EL (cell line): Measurements from ENCODE around the gene PPM1L.

ENCODE experiments used
- DNase-seq: peaks from one replicate; pipeline ENCODE4 v3.0.0-alpha.2; 2016

Gene PPM1L

GRCh38 chr3:160810362-160811236 is 54.6 kb downstream of the PPM1L start:
- DNase-seq = no peak

DNA sequence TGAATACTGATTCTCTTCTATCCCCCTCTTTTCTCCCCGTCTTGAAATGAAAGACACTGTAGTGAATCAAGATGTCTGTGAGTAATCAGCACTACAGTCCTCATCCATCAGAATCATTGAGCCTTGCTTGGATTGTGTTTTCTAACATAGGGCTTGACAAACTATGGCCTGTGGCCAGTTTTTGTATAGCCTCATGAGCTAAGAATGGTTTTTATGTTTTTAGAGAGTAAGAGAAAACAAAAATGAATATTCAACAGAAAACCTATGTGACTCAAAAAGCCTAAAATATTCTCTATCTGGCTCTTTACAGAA is 55.2 kb downstream of the PPM1L start:
- DNase-seq = no peak

GRCh38 chr3:160812304-160812703 is 56.3 kb downstream of the PPM1L start:
- DNase-seq = no peak

- DNase-seq = no peak
Measured at GRCh38 chr3:160815280-160815679, 59.2 kb downstream of the PPM1L start.

DNA sequence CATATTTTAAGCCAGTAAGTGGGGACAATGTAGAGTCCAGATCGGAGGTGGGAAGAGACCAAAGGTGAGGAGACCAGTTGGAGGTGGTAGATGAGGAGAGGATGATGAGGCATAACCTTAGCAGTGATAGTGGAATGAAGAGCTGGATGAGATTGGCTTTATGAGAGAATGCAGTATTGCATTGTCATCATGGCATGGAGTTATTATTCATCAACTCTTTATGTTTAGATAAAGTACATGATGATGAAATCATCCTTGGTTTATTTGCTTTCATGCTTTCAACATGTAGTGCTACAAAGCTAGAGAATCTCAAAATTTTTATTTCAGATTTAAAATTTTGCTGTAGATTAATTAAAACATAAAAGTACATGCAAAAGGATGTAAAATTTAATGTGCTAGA is 64.0 kb downstream of the PPM1L start:
- no peak for DNase-seq

DNA sequence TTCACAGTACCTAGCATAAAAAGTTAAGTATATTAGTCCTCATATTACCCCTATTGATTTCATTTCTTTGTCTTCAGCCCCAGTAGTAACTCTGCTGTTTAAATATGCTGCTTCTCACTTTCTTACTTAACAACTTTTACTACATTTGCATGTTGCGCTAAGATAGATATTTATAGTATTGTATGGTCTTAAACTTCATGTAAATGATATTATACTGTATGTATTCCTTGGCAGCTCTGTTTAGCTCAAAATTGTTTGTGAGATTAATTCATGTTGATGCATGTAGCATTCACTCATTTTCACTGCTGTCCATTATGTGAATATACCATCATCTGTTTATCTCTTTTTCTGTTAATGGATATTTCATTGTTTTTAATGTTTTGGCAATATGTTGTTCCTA is 64.4 kb downstream of the PPM1L start:
- no peak for DNase-seq

- DNase-seq = no peak
Measured at GRCh38 chr3:160822936-160823335, 66.9 kb downstream of the PPM1L start.

- DNase-seq = no peak
Measured at GRCh38 chr3:160825311-160825800, 69.3 kb downstream of the PPM1L start.

GRCh38 chr3:160826408-160826807 is 70.4 kb downstream of the PPM1L start:
- no peak for DNase-seq

GRCh38 chr3:160826991-160827390 is 71.0 kb downstream of the PPM1L start:
- DNase-seq = no peak

DNA sequence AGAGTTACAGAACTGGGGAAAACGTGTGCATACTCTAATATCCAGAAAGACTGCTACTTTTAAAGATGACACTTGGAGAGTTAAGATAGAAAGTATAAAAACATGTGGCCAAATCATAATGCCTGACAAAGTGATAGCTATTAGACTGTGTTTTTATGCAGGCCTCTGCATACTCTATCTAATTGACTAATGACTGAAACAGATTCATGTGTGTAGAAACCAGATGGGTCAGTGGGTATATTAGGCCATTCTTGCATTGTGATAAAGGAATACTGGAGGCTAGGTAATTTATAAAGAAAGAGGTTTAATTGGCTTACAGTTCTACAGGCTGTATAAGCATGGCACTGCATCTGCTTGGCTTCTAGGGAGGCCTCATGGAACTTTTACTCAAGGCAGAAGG is 71.5 kb downstream of the PPM1L start:
- DNase-seq = no peak

- DNase-seq = no peak
Measured at GRCh38 chr3:160828880-160829279, 72.8 kb downstream of the PPM1L start.

- DNase-seq = no peak
Measured at GRCh38 chr3:160829486-160830009, 73.5 kb downstream of the PPM1L start.

DNA sequence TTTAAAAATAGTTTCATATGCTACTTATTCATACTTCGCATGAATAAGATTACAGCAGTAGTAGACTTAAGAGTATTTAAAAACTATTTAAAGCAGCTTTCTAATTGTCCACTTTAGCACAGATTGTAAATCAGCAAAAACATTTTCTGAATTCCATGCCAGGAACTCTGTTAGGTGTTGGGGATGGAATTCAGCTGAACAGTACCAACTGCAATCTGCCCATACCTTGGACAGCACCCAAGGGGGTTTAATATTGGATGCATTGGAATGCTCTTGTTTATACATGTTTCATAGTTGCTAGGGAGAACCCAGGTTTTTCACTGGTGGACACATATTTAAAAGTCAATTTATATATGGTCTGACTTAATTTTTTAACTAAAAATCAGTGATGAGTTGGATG is 74.8 kb downstream of the PPM1L start:
- DNase-seq = no peak

DNA sequence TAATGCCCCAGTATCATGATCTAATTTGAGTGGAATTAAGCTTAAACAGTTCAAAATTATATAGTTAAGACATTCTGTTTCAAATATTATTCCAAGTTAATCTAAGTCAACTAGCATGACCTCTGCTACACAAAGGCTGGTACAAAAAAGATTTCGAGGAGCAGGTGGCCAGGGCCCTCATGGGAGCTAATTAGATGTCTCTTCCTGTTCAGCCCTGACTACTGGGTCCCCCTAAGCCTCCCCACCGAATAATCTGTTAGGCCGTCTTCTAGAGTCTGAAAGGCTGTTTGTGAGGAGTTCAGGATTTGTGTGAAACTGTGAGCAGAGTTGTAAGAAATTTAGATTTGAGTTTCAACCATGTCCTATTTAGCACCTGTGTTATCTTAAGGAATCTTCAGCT is 75.4 kb downstream of the PPM1L start:
- DNase-seq = no peak

GRCh38 chr3:160837394-160837980 is 81.5 kb downstream of the PPM1L start:
- no peak for DNase-seq

GRCh38 chr3:160840590-160840989 is 84.6 kb downstream of the PPM1L start:
- DNase-seq = no peak

- no peak for DNase-seq
Measured at GRCh38 chr3:160841455-160841854, 85.4 kb downstream of the PPM1L start.

- DNase-seq = no peak
Measured at GRCh38 chr3:160842021-160843005, 86.3 kb downstream of the PPM1L start.

- DNase-seq = no peak
Measured at GRCh38 chr3:160851629-160852210, 95.7 kb downstream of the PPM1L start.

DNA sequence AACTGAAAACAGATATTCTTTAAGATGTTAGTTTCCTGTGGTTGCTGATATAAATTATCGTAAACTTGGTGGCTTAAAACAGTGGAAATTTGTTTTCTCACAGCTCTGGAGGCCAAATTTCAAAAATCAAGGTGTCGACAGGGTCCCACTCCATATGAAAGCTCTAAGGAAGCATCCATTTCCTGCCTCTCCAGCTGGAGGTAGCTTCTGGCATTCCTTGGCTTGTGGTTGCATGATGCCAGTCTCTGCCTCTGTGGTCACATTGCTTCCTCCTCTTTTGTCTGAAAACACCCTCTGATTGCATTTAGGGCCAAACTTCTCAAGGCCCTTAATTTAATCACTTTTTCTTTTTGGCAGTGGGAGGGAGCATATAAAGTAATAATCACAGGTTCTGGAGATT is 96.8 kb downstream of the PPM1L start:
- no peak for DNase-seq

GRCh38 chr3:160856450-160856849 is 100.4 kb downstream of the PPM1L start:
- DNase-seq = no peak
